Peyer's patch (tissue), 4 donors: ENCODE measurements around the gene DNM3. TPM values are rescaled to one million over a fixed set of nuclear protein-coding genes. Genes with fewer than 3 reads are reported as not detected.

Experiments used
- DNase-seq, 3 donors: peaks; one replicate each; pipeline ENCODE4 v3.0.0-alpha.2; 2017 to 2019
- H3K27ac ChIP-seq, 4 donors: fragments of 200-600 bp; sonication (generic); one replicate each; pipeline ENCODE4 v1.5.1; 2016 to 2019
- H3K27me3 ChIP-seq, 2 donors: fragments of 200-600 bp; sonication (generic); one replicate each; pipeline ENCODE4 v1.5.1; 2019
- H3K36me3 ChIP-seq, 3 donors: fragments of 200-600 bp; sonication (generic); one replicate each; pipeline ENCODE4 v1.5.1; 2016 to 2019
- H3K4me1 ChIP-seq, 4 donors: fragments of 200-600 bp; sonication (generic); one replicate each; pipeline ENCODE4 v1.5.1; 2016 to 2019
- H3K4me3 ChIP-seq, 4 donors: fragments of 200-600 bp; sonication (generic); 1 replicate in 3 of 4; 2 replicates in 1 of 4; pipeline ENCODE4 v1.5.1; 2016 to 2019; ENCODE audit warnings: mild to moderate bottlenecking in 1 of 4
- H3K9me3 ChIP-seq, 4 donors: fragments of 200-600 bp; sonication (generic); one replicate each; pipeline ENCODE4 v1.5.1; 2016 to 2019; ENCODE audit warnings: mild to moderate bottlenecking in 1 of 4
- CTCF ChIP-seq, 6 experiments: fragments of 450-650 bp in 4 of 6; fragments of 200-600 bp in 2 of 6; sonication (generic) in 1 of 6; IDR thresholded peaks; one replicate each; pipeline ENCODE4 v1.5.1; 2017 to 2019; ENCODE audit warnings: antibody characterized with exemption in 6 of 6, mild to moderate bottlenecking in 3 of 6, moderate library complexity in 1 of 6
- POLR2A ChIP-seq, 2 donors: fragments of 450-650 bp; IDR thresholded peaks; one replicate each; pipeline ENCODE4 v1.5.1; 2017; ENCODE audit warnings: antibody characterized with exemption in 2 of 2, mild to moderate bottlenecking in 2 of 2, moderate library complexity in 2 of 2
- total RNA-seq, 4 donors: library from RNA; depleted of rRNA; stranded (reverse); fragments of >200 nt; gene quantifications; one replicate each; pipeline ENCODE4 v1.1.0, GENCODE V29; 2016

DNM3 gene
- total RNA-seq, 4 donors from 2014 or later: 1.4 to 11.6 (median 2.0) TPM

GRCh38 chr1:172212124-172212523 lies 370.8 kb downstream of the DNM3 start:
- no peaks in the 10 kb centered on the region for H3K9me3 ChIP-seq

GRCh38 chr1:172215006-172215405 lies 373.7 kb downstream of the DNM3 start:
- no peaks in the 10 kb centered on the region for H3K36me3 ChIP-seq
- no peak overlapping the region for H3K27ac ChIP-seq
- H3K9me3 ChIP-seq: no peaks in the 10 kb centered on the region
- no peak overlapping the region for H3K4me3 ChIP-seq
- TF ChIP-seq POLR2A (IDR thresholded peaks at IDR 0.05): no peak
- TF ChIP-seq CTCF (IDR thresholded peaks at IDR 0.05): no peak
- H3K4me1 ChIP-seq: no peaks in the 10 kb centered on the region
- no peaks in the 10 kb centered on the region for H3K27me3 ChIP-seq
- DNase-seq: no peak

More at GRCh38 chr1:172212124-172212523, 370.8 kb downstream of the DNM3 start:
- Histone ChIP-seq H3K4me3 (no peak overlapping the region), H3K27ac (no peak overlapping the region), H3K27me3 (no peaks in the 10 kb centered on the region), H3K4me1 (no peaks in the 10 kb centered on the region), H3K36me3 (no peaks in the 10 kb centered on the region)
- no peak for TF ChIP-seq POLR2A (IDR thresholded peaks at IDR 0.05)
- no peak for TF ChIP-seq CTCF (IDR thresholded peaks at IDR 0.05)
- DNase-seq: no peak

GRCh38 chr1:172219966-172220365 lies 378.7 kb downstream of the DNM3 start:
- no peak for TF ChIP-seq POLR2A (IDR thresholded peaks at IDR 0.05)
- no peak overlapping the region for H3K27ac ChIP-seq
- H3K27me3 ChIP-seq: no peaks in the 10 kb centered on the region
- H3K4me1 ChIP-seq: no peaks in the 10 kb centered on the region
- DNase-seq: no peak
- no peak overlapping the region for H3K4me3 ChIP-seq
- no peaks in the 10 kb centered on the region for H3K36me3 ChIP-seq
- no peaks in the 10 kb centered on the region for H3K9me3 ChIP-seq

- H3K27ac ChIP-seq: no peak overlapping the region
- H3K27me3 ChIP-seq: no peaks in the 10 kb centered on the region
- no peak overlapping the region for H3K4me3 ChIP-seq
- no peaks in the 10 kb centered on the region for H3K9me3 ChIP-seq
- H3K4me1 ChIP-seq: no peaks in the 10 kb centered on the region
- no peaks in the 10 kb centered on the region for H3K36me3 ChIP-seq
- DNase-seq: no peak
- no peak for TF ChIP-seq POLR2A (IDR thresholded peaks at IDR 0.05)
- TF ChIP-seq CTCF (IDR thresholded peaks at IDR 0.05): no peak
Measured at GRCh38 chr1:172220376-172220775, 379.1 kb downstream of the DNM3 start.

GRCh38 chr1:172221436-172221835 lies 380.1 kb downstream of the DNM3 start:
- no peak for TF ChIP-seq CTCF (IDR thresholded peaks at IDR 0.05)
- no peak for TF ChIP-seq POLR2A (IDR thresholded peaks at IDR 0.05)

GRCh38 chr1:172224871-172225270 lies 383.6 kb downstream of the DNM3 start:
- Histone ChIP-seq H3K36me3 (no peaks in the 10 kb centered on the region), H3K4me3 (no peak overlapping the region), H3K9me3 (no peaks in the 10 kb centered on the region), H3K27me3 (no peaks in the 10 kb centered on the region), H3K27ac (no peak overlapping the region), H3K4me1 (no peaks in the 10 kb centered on the region)
- TF ChIP-seq POLR2A (IDR thresholded peaks at IDR 0.05): no peak
- TF ChIP-seq CTCF (IDR thresholded peaks at IDR 0.05): no peak
- no peak for DNase-seq

More at GRCh38 chr1:172221436-172221835, 380.1 kb downstream of the DNM3 start:
- Histone ChIP-seq H3K9me3 (no peaks in the 10 kb centered on the region), H3K27me3 (no peaks in the 10 kb centered on the region), H3K4me3 (no peak overlapping the region), H3K36me3 (no peaks in the 10 kb centered on the region), H3K27ac (no peak overlapping the region), H3K4me1 (no peaks in the 10 kb centered on the region)
- no peak for DNase-seq
